ENCODE measurements around the gene ILDR2.

The ILDR2 gene

DNA sequence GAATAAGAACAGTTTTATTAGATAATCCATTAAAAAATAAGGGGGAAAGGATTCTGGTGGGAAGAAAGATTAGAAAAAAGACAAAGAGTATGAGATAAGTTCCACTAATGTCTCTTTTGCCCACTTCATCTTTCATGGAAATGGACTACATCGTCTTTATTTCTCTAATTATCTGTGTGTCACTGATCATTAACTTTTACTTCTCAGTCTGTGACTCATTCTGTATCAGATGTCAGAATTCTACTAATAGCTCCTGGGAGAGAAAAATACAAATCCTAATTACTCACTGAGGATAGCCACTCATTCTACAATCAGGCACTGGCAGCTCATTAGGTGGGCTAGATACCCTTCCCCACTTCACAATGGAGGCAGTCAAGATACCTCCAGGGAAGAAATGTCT, 41.7 kb downstream of the ILDR2 start:
- DNase-seq = no peak
- Histone ChIP-seq H2BK12ac (ENCODE audit: low read length) (no peak overlapping the region), H3K23ac (ENCODE audit: low read length) (no peak overlapping the region), H3K27ac (ENCODE audit: low read depth, low read length) (no peak overlapping the region), H3K36me3 (ENCODE audit: control insufficient read depth in 1 of 2, insufficient read depth in 2 of 2, low read length in 2 of 2) (no peaks in the 10 kb centered on the region), H2AFZ (ENCODE audit: insufficient read depth, low read length, poor library complexity) (no peak overlapping the region), H3K4me1 (ENCODE audit: control insufficient read depth in 1 of 2, insufficient read depth in 2 of 2, low read length in 2 of 2) (no peaks in the 10 kb centered on the region), H3K4me3 (ENCODE audit: low read depth, low read length) (no peak overlapping the region), H2BK5ac (ENCODE audit: low read depth, low read length, poor library complexity) (no peak overlapping the region), H3K27me3 (ENCODE audit: insufficient read depth, low read length) (no peaks in the 10 kb centered on the region), H3K9ac (ENCODE audit: low read length) (no peak overlapping the region), H3K14ac (ENCODE audit: low read length) (no peak overlapping the region), H4K91ac (ENCODE audit: low read depth, low read length) (no peak overlapping the region), H2BK120ac (ENCODE audit: insufficient read depth, low read length, poor library complexity) (no peak overlapping the region), H3K9me3 (ENCODE audit: insufficient read depth, low read depth, low read length) (peaks cover 4% of the 10 kb centered on the region), H3K79me2 (ENCODE audit: control insufficient read depth, insufficient read depth, low read length, poor library complexity) (no peaks in the 10 kb centered on the region), H3K79me1 (ENCODE audit: low read length) (no peaks in the 10 kb centered on the region), H3K4me2 (ENCODE audit: low read length) (no peak overlapping the region), H4K12ac (ENCODE audit: low read depth, low read length) (no peak overlapping the region), H4K8ac (ENCODE audit: low read depth, low read length) (no peak overlapping the region), H3K18ac (ENCODE audit: low read length) (no peak overlapping the region), H3K4ac (ENCODE audit: low read depth, low read length) (no peak overlapping the region), H2AK5ac (ENCODE audit: low read length) (no peak overlapping the region)
- no CpG with 5 or more reads among the region's 1 CpG for WGBS (ENCODE audit: extremely low coverage, insufficient coverage, insufficient read length)

DNA sequence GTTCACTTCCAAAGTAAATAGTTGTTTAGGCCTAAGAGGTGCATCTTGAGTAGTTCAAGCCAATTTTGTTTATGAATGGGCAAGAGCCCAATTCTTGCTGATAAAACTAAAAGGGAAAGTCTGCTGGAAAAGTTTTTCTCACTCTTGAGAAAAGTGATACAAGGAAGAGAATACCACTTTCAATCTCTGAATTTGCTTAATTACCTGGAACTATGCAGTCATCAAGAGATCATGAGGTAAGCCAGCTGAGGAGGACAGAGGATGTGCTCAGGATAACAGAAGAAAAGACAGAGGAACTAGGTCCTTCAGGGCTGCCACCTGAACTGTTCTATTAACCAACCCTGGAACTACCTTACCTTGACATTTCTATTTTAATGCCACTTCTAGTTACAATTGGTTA, 42.2 kb downstream of the ILDR2 start:
- H2AFZ ChIP-seq (ENCODE audit: insufficient read depth, low read length, poor library complexity) = no peak overlapping the region
- no peak overlapping the region for H3K18ac ChIP-seq (ENCODE audit: low read length)
- no peak overlapping the region for H3K27ac ChIP-seq (ENCODE audit: low read depth, low read length)
- H3K79me1 ChIP-seq (ENCODE audit: low read length) = no peaks in the 10 kb centered on the region
- H2BK12ac ChIP-seq (ENCODE audit: low read length) = no peak overlapping the region
- no peak overlapping the region for H3K4ac ChIP-seq (ENCODE audit: low read depth, low read length)
- no peak overlapping the region for H2BK5ac ChIP-seq (ENCODE audit: low read depth, low read length, poor library complexity)
- H3K9me3 ChIP-seq (ENCODE audit: insufficient read depth, low read depth, low read length) = peaks cover 4% of the 10 kb centered on the region
- H4K8ac ChIP-seq (ENCODE audit: low read depth, low read length) = no peak overlapping the region
- H2AK5ac ChIP-seq (ENCODE audit: low read length) = no peak overlapping the region
- H4K12ac ChIP-seq (ENCODE audit: low read depth, low read length) = no peak overlapping the region
- no peaks in the 10 kb centered on the region for H3K4me1 ChIP-seq (ENCODE audit: control insufficient read depth in 1 of 2, insufficient read depth in 2 of 2, low read length in 2 of 2)
- H3K36me3 ChIP-seq (ENCODE audit: control insufficient read depth in 1 of 2, insufficient read depth in 2 of 2, low read length in 2 of 2) = no peaks in the 10 kb centered on the region
- no peaks in the 10 kb centered on the region for H3K27me3 ChIP-seq (ENCODE audit: insufficient read depth, low read length)
- H3K23ac ChIP-seq (ENCODE audit: low read length) = no peak overlapping the region
- H3K4me3 ChIP-seq (ENCODE audit: low read depth, low read length) = no peak overlapping the region
- H3K14ac ChIP-seq (ENCODE audit: low read length) = no peak overlapping the region
- no peak overlapping the region for H3K9ac ChIP-seq (ENCODE audit: low read length)
- DNase-seq = no peak
- no peaks in the 10 kb centered on the region for H3K79me2 ChIP-seq (ENCODE audit: control insufficient read depth, insufficient read depth, low read length, poor library complexity)
- no peak overlapping the region for H2BK120ac ChIP-seq (ENCODE audit: insufficient read depth, low read length, poor library complexity)
- no peak overlapping the region for H3K4me2 ChIP-seq (ENCODE audit: low read length)
- no peak overlapping the region for H4K91ac ChIP-seq (ENCODE audit: low read depth, low read length)

DNA sequence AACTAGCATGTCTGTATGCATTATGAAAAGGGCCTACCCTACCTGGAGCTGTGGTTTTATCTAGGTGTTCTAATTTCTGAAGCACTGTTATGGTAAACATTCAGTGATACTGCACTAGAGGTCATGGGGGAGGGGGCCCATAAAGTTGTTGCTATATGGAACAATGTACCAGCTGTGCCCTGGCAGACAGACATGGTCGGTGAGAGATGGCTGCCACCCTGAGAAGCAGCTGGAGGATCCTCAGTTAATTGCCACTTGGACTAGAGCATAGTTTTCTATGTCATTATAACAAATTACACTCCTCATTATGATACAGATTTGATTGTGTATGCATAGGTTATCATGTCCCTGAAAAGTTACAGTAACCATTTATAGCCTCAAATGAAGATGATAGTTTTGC, 45.4 kb downstream of the ILDR2 start:
- DNase-seq = no peak
- H3K14ac ChIP-seq (ENCODE audit: low read length) = no peak overlapping the region
- H2AK5ac ChIP-seq (ENCODE audit: low read length) = no peak overlapping the region
- no peaks in the 10 kb centered on the region for H3K79me1 ChIP-seq (ENCODE audit: low read length)
- H2AFZ ChIP-seq (ENCODE audit: insufficient read depth, low read length, poor library complexity) = no peak overlapping the region
- no peak overlapping the region for H3K27ac ChIP-seq (ENCODE audit: low read depth, low read length)
- no peak overlapping the region for H2BK12ac ChIP-seq (ENCODE audit: low read length)
- no peak overlapping the region for H2BK120ac ChIP-seq (ENCODE audit: insufficient read depth, low read length, poor library complexity)
- H3K18ac ChIP-seq (ENCODE audit: low read length) = no peak overlapping the region
- no peak overlapping the region for H4K8ac ChIP-seq (ENCODE audit: low read depth, low read length)
- no peaks in the 10 kb centered on the region for H3K9me3 ChIP-seq (ENCODE audit: insufficient read depth, low read depth, low read length)
- no peaks in the 10 kb centered on the region for H3K27me3 ChIP-seq (ENCODE audit: insufficient read depth, low read length)
- no peaks in the 10 kb centered on the region for H3K79me2 ChIP-seq (ENCODE audit: control insufficient read depth, insufficient read depth, low read length, poor library complexity)
- H4K91ac ChIP-seq (ENCODE audit: low read depth, low read length) = no peak overlapping the region
- H2BK5ac ChIP-seq (ENCODE audit: low read depth, low read length, poor library complexity) = no peak overlapping the region
- WGBS (ENCODE audit: extremely low coverage, insufficient coverage, insufficient read length) = no CpG with 5 or more reads among the region's 1 CpG
- no peak overlapping the region for H3K4me3 ChIP-seq (ENCODE audit: low read depth, low read length)
- no peak overlapping the region for H4K12ac ChIP-seq (ENCODE audit: low read depth, low read length)
- H3K23ac ChIP-seq (ENCODE audit: low read length) = no peak overlapping the region
- peaks cover 0 to 6% of the 10 kb centered on the region in 2 experiments for H3K4me1 ChIP-seq (ENCODE audit: control insufficient read depth in 1 of 2, insufficient read depth in 2 of 2, low read length in 2 of 2)
- no peaks in the 10 kb centered on the region for H3K36me3 ChIP-seq (ENCODE audit: control insufficient read depth in 1 of 2, insufficient read depth in 2 of 2, low read length in 2 of 2)
- no peak overlapping the region for H3K4ac ChIP-seq (ENCODE audit: low read depth, low read length)
- H3K4me2 ChIP-seq (ENCODE audit: low read length) = no peak overlapping the region
- H3K9ac ChIP-seq (ENCODE audit: low read length) = no peak overlapping the region

DNA sequence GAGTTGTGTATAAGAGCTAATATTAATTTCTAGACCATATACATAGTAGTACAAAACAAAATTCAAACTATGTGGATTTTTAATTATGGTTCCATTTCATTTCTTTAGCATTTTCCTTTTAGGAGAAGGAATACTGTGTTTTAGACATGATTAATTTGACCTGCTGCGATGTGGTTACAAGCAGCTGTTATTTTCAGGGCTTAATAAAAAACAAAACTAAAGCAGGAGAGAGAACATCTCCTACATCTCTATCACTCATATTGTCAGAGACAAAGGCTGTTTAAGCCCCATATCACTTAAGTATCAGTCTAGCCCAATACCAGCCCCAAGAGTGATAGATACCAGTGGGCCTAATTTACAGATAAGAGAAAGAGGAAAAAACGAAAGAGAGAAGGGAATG, 47.6 kb downstream of the ILDR2 start:
- Histone ChIP-seq H4K12ac (ENCODE audit: low read depth, low read length) (no peak overlapping the region), H3K79me1 (ENCODE audit: low read length) (no peaks in the 10 kb centered on the region), H3K4ac (ENCODE audit: low read depth, low read length) (no peak overlapping the region)

More for the DNA sequence above, 47.6 kb downstream of the ILDR2 start:
- no CpG with 5 or more reads among the region's 2 CpGs for WGBS (ENCODE audit: extremely low coverage, insufficient coverage, insufficient read length)
- H2BK120ac ChIP-seq (ENCODE audit: insufficient read depth, low read length, poor library complexity) = no peak overlapping the region
- no peak overlapping the region for H3K9ac ChIP-seq (ENCODE audit: low read length)
- H3K79me2 ChIP-seq (ENCODE audit: control insufficient read depth, insufficient read depth, low read length, poor library complexity) = no peaks in the 10 kb centered on the region
- H2AK5ac ChIP-seq (ENCODE audit: low read length) = no peak overlapping the region
- H3K36me3 ChIP-seq (ENCODE audit: control insufficient read depth in 1 of 2, insufficient read depth in 2 of 2, low read length in 2 of 2) = no peaks in the 10 kb centered on the region
- peaks cover 0 to 6% of the 10 kb centered on the region in 2 experiments for H3K4me1 ChIP-seq (ENCODE audit: control insufficient read depth in 1 of 2, insufficient read depth in 2 of 2, low read length in 2 of 2)
- no peak overlapping the region for H2BK12ac ChIP-seq (ENCODE audit: low read length)
- H3K18ac ChIP-seq (ENCODE audit: low read length) = no peak overlapping the region
- H3K9me3 ChIP-seq (ENCODE audit: insufficient read depth, low read depth, low read length) = no peaks in the 10 kb centered on the region
- no peak overlapping the region for H3K27ac ChIP-seq (ENCODE audit: low read depth, low read length)
- no peaks in the 10 kb centered on the region for H3K27me3 ChIP-seq (ENCODE audit: insufficient read depth, low read length)
- no peak overlapping the region for H3K4me3 ChIP-seq (ENCODE audit: low read depth, low read length)
- H2BK5ac ChIP-seq (ENCODE audit: low read depth, low read length, poor library complexity) = no peak overlapping the region
- H4K8ac ChIP-seq (ENCODE audit: low read depth, low read length) = no peak overlapping the region
- H3K14ac ChIP-seq (ENCODE audit: low read length) = no peak overlapping the region
- no peak overlapping the region for H2AFZ ChIP-seq (ENCODE audit: insufficient read depth, low read length, poor library complexity)
- no peak overlapping the region for H4K91ac ChIP-seq (ENCODE audit: low read depth, low read length)
- no peak for DNase-seq
- H3K23ac ChIP-seq (ENCODE audit: low read length) = no peak overlapping the region
- no peak overlapping the region for H3K4me2 ChIP-seq (ENCODE audit: low read length)
